H7 (cell line): ENCODE data around the gene RALBP1. TPM values are rescaled to one million over a fixed set of nuclear protein-coding genes. Genes with fewer than 3 reads are reported as not detected.

Experiments
- DNase-seq: peaks from one replicate; pipeline ENCODE4 v3.0.0; 2012
- H3K27me3 ChIP-seq: 2 replicates; pipeline ENCODE4 v1.6.0; 2011; ENCODE audit warnings: mild to moderate bottlenecking, low read length; ENCODE audit not compliant: control insufficient read depth, insufficient read depth
- H3K36me3 ChIP-seq: replicated peaks from 2 replicates; pipeline ENCODE4 v1.5.1; 2011; ENCODE audit warnings: low read length; ENCODE audit not compliant: control insufficient read depth, insufficient read depth
- H3K4me3 ChIP-seq: 2 replicates; pipeline ENCODE4 v1.5.1; 2011; ENCODE audit warnings: low read depth, mild to moderate bottlenecking, control low read depth, low read length, moderate library complexity; ENCODE audit not compliant: insufficient read depth
- total RNA-seq: library from RNA; depleted of rRNA; stranded (reverse); fragments of >200 nt; shearing (Covaris generic); gene quantifications from 2 replicates; pipeline ENCODE4 v1.2.3, GENCODE V29; 2014

Gene RALBP1
- total RNA-seq, 1 experiment from 2014 or later = 59.1 TPM

DNA sequence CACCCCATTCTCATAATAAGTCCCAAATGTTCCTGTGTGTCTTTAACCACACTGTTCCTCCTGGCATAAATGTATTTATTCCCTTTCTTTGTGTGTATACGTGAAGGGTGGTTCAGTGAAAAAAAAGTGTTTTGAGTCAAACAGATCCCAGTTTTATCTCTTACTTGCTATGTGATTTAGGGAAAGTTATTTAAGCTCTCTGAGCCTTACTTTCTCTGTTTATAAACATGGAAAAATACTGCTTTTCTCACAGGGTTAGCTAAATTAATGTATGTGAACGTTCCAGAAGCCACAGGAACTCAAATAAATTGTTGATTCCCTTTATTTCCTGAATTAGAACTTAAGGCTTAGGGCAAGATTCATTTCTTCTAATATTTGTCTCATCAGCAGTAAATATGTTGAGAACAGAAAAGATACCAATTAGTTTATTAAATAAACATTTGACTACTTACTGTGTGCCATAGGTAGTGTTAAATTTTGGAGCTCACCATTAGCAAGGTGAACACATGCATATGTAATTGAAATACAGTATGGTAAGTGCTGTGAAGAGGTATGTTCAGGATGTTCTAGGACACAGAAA, 33.2 kb downstream of the RALBP1 start:
- no peaks in the 10 kb centered on the region for H3K36me3 ChIP-seq

GRCh38 chr18:9513971-9514512, 38.7 kb downstream of the RALBP1 start:
- Histone ChIP-seq H3K27me3 (no peaks in the 10 kb centered on the region), H3K36me3 (peaks cover 3% of the 10 kb centered on the region), H3K4me3 (no peak overlapping the region)
- no peak for DNase-seq

More for the DNA sequence above, 33.2 kb downstream of the RALBP1 start:
- DNase-seq = no peak
- Histone ChIP-seq H3K4me3 (no peak overlapping the region), H3K27me3 (no peaks in the 10 kb centered on the region)

GRCh38 chr18:9516437-9517064, 41.2 kb downstream of the RALBP1 start:
- H3K4me3 ChIP-seq = no peak overlapping the region
- DNase-seq = peak; percentile 59

DNA sequence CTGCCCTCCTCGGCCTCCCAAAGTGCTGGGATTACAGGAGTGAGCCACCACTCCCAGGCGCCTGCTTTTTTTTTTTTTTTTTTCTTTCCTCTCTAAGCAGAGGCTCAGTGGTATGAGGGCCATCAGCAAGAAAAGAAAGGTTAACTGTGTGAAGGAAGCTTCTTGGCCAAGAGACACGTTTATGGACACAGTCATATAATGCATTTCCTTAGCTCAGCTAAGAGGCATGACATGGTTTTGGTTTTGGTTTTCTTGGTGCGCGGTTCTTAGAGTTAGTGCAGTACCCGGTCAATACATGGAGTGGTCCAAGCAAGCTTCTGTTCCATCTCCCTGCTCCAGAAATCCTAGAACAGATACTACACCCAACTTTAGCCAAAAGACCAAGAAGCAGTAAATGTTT, 42.6 kb downstream of the RALBP1 start:
- Histone ChIP-seq H3K27me3 (no peaks in the 10 kb centered on the region), H3K4me3 (no peak overlapping the region), H3K36me3 (peaks cover 3% of the 10 kb centered on the region)
- no peak for DNase-seq

More at GRCh38 chr18:9516437-9517064, 41.2 kb downstream of the RALBP1 start:
- Histone ChIP-seq H3K36me3 (peaks cover 3% of the 10 kb centered on the region), H3K27me3 (no peaks in the 10 kb centered on the region)

DNA sequence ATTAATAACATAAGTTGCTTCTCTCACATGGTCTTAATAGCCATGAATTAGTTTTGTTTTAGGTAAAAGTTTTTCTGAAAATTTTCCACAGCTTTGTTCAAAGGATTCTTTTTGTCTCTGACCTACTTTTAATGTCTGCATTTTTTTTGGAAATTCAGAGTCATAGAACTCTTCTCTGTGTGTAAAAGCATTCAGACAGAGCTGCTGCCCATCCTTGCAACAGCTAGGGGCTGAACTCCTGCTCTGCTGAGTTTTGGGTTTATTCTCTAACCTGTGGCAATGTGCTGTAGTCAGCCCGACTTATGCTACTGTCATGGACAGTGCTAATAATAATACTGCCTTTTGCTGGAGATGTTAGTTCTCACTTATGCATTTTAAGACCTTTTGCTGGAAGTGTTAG, 44.1 kb downstream of the RALBP1 start:
- H3K27me3 ChIP-seq = no peaks in the 10 kb centered on the region
- peaks cover 2% of the 10 kb centered on the region; the same call in 1 of the 2 replicates for H3K36me3 ChIP-seq
- DNase-seq = no peak
- no peak overlapping the region for H3K4me3 ChIP-seq

- DNase-seq = no peak
- Histone ChIP-seq H3K27me3 (no peaks in the 10 kb centered on the region), H3K36me3 (peaks cover 6% of the 10 kb centered on the region), H3K4me3 (no peak overlapping the region)
Measured at GRCh38 chr18:9520666-9521065, 45.4 kb downstream of the RALBP1 start.

- no peak overlapping the region for H3K4me3 ChIP-seq
- H3K27me3 ChIP-seq = no peaks in the 10 kb centered on the region
- DNase-seq = no peak
- peaks cover 6% of the 10 kb centered on the region for H3K36me3 ChIP-seq
Measured at GRCh38 chr18:9521770-9522169, 46.5 kb downstream of the RALBP1 start.

DNA sequence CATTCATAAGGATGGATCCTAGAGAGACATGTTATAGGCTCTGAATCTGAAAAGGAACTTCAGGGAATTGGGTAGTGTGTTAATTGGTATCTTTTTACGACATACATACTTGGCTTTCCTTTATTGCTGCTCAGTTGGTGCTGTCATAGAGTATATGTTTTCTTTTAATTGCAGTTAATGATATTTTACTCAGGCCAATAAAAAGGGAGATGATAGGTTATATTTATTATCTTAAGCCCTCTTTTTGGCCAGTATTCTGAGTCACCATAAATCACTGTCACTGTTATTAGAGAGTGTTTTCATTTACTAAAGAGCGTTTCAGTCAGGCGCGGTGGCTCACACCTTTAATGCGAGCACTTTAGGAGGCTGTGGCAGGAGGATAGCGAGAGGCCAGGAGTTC, 47.6 kb downstream of the RALBP1 start:
- H3K36me3 ChIP-seq = peaks cover 3% of the 10 kb centered on the region
- H3K27me3 ChIP-seq = no peaks in the 10 kb centered on the region
- H3K4me3 ChIP-seq = no peak overlapping the region
- no peak for DNase-seq

DNA sequence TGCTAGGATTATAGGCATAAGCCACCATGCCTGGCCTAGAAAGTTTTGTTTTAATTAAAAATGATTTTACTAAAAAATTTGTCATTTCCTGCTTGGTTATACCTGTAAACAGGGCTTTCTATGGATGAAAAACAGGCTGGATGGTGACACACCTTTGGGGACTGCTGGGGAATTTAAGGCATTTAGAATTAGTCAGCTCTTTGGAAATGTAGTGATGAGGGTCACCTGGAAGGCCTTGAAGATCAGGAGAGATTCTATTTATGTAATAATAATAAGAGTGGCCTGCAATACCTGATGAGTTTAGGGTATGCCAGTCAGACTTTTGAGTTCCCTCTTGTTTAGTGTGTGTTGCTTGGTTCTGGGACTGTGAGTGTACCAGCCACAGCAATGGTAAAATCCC, 51.1 kb downstream of the RALBP1 start:
- H3K36me3 ChIP-seq = peaks cover 3% of the 10 kb centered on the region
- H3K4me3 ChIP-seq = no peak overlapping the region
- no peaks in the 10 kb centered on the region for H3K27me3 ChIP-seq
- no peak for DNase-seq

DNA sequence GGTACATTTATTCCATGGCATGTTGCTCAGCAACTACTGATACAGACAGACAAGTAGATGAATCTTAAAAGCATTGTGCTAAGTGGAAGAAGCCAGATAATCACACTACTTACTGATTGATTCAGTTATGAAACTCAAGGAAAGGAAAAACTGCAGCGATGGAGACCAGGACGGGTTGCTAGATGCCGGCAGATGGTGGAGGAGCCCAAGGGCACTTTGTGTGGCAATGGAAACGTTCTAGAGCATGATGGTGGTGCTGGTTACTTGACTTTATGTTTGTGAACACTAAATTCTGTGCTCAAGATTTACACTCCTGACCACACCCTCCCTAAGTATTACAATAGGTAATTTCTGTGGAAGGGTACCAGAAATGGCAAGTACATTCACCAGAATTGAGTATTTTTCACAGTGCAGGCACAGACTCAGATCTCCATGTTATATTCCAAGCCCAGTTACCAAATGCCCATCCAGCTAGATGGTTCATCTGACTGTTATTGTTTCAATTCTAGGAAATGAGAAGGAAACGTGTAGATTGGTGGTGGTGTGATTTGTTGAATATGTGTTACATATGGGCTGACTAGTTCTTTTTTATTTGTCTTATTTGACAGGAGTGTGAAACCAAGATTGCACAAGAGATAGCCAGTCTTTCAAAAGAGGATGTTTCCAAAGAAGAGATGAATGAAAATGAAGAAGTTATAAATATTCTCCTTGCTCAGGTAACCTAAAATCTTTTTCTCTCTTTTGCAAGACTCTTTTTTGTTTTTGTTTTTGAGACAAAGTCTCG, 55.1 kb downstream of the RALBP1 start:
- no peak for DNase-seq
- Histone ChIP-seq H3K4me3 (no peak overlapping the region), H3K36me3 (peaks cover 6% of the 10 kb centered on the region), H3K27me3 (no peaks in the 10 kb centered on the region)

GRCh38 chr18:9531791-9532410, 56.6 kb downstream of the RALBP1 start:
- H3K36me3 ChIP-seq = peaks cover 6% of the 10 kb centered on the region
- DNase-seq = no peak
- H3K4me3 ChIP-seq = no peak overlapping the region
- no peaks in the 10 kb centered on the region for H3K27me3 ChIP-seq

GRCh38 chr18:9534844-9535243, 59.5 kb downstream of the RALBP1 start:
- Histone ChIP-seq H3K36me3 (peaks cover 7% of the 10 kb centered on the region), H3K4me3 (no peak overlapping the region), H3K27me3 (no peaks in the 10 kb centered on the region)
- no peak for DNase-seq

- Histone ChIP-seq H3K27me3 (no peaks in the 10 kb centered on the region), H3K36me3 (peaks cover 7% of the 10 kb centered on the region), H3K4me3 (no peak overlapping the region)
- DNase-seq = no peak
Measured at GRCh38 chr18:9535430-9535991, 60.2 kb downstream of the RALBP1 start.

DNA sequence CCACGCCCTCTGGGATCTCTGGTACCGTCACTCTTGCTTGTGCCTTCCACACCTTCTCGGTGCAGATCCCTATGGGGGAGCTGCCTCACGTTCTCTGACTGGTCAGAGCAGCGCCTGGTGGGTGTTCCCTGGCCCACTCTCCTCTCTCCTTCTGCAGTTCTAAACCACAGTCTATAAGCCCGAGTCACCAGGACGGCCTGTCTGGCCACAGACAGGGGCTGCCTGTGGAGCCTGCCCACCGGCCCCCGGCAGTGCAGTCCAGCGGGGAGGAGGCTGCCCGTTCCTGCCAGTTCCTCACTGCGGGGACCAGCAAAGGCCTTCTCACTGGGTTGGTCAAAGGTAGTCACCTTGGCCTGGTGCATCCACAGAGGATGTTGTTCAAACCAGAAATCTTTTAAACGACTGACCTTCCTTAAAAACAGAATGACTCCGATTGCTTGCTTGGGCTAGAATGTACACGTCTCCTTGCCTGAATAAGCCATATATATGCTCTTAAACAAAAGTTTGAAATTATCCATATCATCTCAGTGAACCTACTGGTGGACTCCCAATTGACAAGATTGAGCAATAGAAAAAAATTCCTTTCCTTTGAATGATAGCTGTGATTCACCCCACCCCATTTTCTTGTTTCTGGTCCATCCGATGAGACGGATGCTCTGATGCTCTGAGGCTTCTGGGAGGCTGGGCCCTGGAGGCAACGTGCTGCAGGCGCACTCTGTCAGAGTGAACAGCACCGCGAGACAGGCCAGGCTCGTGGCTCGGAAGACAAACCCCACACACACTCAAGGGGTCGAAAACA, 61.2 kb downstream of the RALBP1 start:
- H3K36me3 ChIP-seq = peaks cover 7% of the 10 kb centered on the region
- H3K4me3 ChIP-seq = no peak overlapping the region
- no peak for DNase-seq
- no peaks in the 10 kb centered on the region for H3K27me3 ChIP-seq
